GM20000 (cell line): ENCODE data around the gene EVA1C.

Experiments used
- DNase-seq: peaks from one replicate; pipeline ENCODE4 v3.0.0; 2012; ENCODE audit warnings: low spot score
- CTCF ChIP-seq: IDR thresholded peaks from 2 replicates; pipeline ENCODE4 v1.5.1; 2012; ENCODE audit warnings: mild to moderate bottlenecking, control low read depth; ENCODE audit errors: extremely low read depth, missing control alignments

EVA1C gene

GRCh38 chr21:32415451-32416398, 3.2 kb downstream of the EVA1C start:
- TF ChIP-seq CTCF: no peak
- DNase-seq: no peak

GRCh38 chr21:32418146-32418545, 5.6 kb downstream of the EVA1C start:
- no peak for DNase-seq
- TF ChIP-seq CTCF: no peak

- TF ChIP-seq CTCF: no peak
- DNase-seq: no peak
These were observed 9.6 kb downstream of the EVA1C start for GRCh38 chr21:32422064-32422463.

- TF ChIP-seq CTCF: no peak
These were observed 11.0 kb downstream of the EVA1C start for GRCh38 chr21:32423320-32424190.

GRCh38 chr21:32424191-32424535, 11.7 kb downstream of the EVA1C start:
- no peak for DNase-seq
- TF ChIP-seq CTCF: no peak

More at GRCh38 chr21:32423320-32424190, 11.0 kb downstream of the EVA1C start:
- no peak for DNase-seq

- DNase-seq: no peak
- no peak for TF ChIP-seq CTCF
These were observed 12.2 kb downstream of the EVA1C start for GRCh38 chr21:32424674-32425073.

GRCh38 chr21:32425628-32426027, 13.1 kb downstream of the EVA1C start:
- TF ChIP-seq CTCF: no peak

More at GRCh38 chr21:32425628-32426027, 13.1 kb downstream of the EVA1C start:
- DNase-seq: no peak
